HCT116 (cell line): ENCODE data around the gene SLC15A3. TPM values are rescaled to one million over a fixed set of nuclear protein-coding genes. Genes with fewer than 3 reads are reported as not detected.

Experiments
- ATAC-seq: fragments of 200-7000 bp; cut with Tn5 transposase; 2 replicates; pipeline ENCODE4 v1.9.1; 2020; ENCODE audit warnings: mild to moderate bottlenecking, moderate library complexity
- BruUV-seq: library from RNA; stranded (reverse); fragments of 400-500 nt; replicated peaks from 2 replicates; lab custom pipeline; 2021; lab: Mats Ljungman, UMichigan
- CTCF ChIA-PET: fragments of 300-600 bp; sonication (Branson Sonifier 250); formaldehyde crosslinking; loops from one replicate; lab custom pipeline; 2021; ENCODE audit warnings: antibody characterized with exemption; lab: Charles Lee
- POLR2A ChIA-PET: fragments of 300-600, 350-600 bp; sonication (Branson Sonifier 250); formaldehyde crosslinking; loops from one replicate; lab custom pipeline; 2021; ENCODE audit warnings: antibody characterized with exemption; lab: Charles Lee
- RAD21 ChIA-PET, 2 experiments: fragments of 300-600 bp; sonication (Branson Sonifier 250); formaldehyde crosslinking; loops; one replicate each; lab custom pipeline; 2023; ENCODE audit warnings: low total read pairs in 2 of 2; ENCODE audit not compliant: uncharacterized antibody in 2 of 2, unreplicated experiment in 2 of 2, low non-redundant PET in 1 of 2; lab: Charles Lee
- DNase-seq: peaks from one replicate; pipeline ENCODE4 v3.0.0-alpha.2; 2010; ENCODE audit warnings: low read depth, low spot score
- H2AFZ ChIP-seq: fragments of 200-600 bp; shearing (Covaris generic), sonication (generic); 2 replicates; pipeline ENCODE4 v1.6.1; 2017; ENCODE audit warnings: low read depth, mixed run types, mixed read lengths, antibody characterized with exemption, low read length; ENCODE audit not compliant: poor library complexity, severe bottlenecking
- H3K27ac ChIP-seq: 2 replicates; pipeline ENCODE4 v1.5.1; 2012; ENCODE audit warnings: low read depth, low read length
- H3K27me3 ChIP-seq: fragments of 200-600 bp; sonication (generic); 2 replicates; pipeline ENCODE4 v1.6.1; 2016; ENCODE audit warnings: mixed run types, low read length, mixed read lengths; ENCODE audit not compliant: insufficient read depth
- H3K36me3 ChIP-seq, 2 experiments: fragments of 200-500 bp in 1 of 2; fragments of 200-600 bp in 1 of 2; sonication (Bioruptor generic) in 1 of 2; sonication (generic) in 1 of 2; 2 replicates each; pipeline versions ENCODE4 v1.5.1 to v1.6.1; 2014 to 2016; ENCODE audit warnings: low read length in 2 of 2, inconsistent platforms in 1 of 2, mixed read lengths in 1 of 2, mixed run types in 1 of 2; ENCODE audit not compliant: insufficient read depth in 2 of 2, control insufficient read depth in 1 of 2
- H3K4me1 ChIP-seq, 2 experiments: fragments of 200-600 bp in 1 of 2; sonication (generic) in 1 of 2; 2 replicates each; pipeline versions ENCODE4 v1.5.1 to v1.6.1; 2012 to 2017; ENCODE audit warnings: low read length in 2 of 2, inconsistent platforms in 1 of 2, mild to moderate bottlenecking in 1 of 2, mixed read lengths in 1 of 2, mixed run types in 1 of 2, moderate library complexity in 1 of 2; ENCODE audit not compliant: insufficient read depth in 2 of 2, control insufficient read depth in 1 of 2
- H3K4me2 ChIP-seq: fragments of 200-600 bp; sonication (generic); 2 replicates; pipeline ENCODE4 v1.6.1; 2017; ENCODE audit warnings: mixed run types, low read length, mixed read lengths
- H3K4me3 ChIP-seq, 2 experiments: fragments of 200-600 bp in 1 of 2; sonication (generic) in 1 of 2; replicated peaks in 1 of 2; 2 replicates each; pipeline ENCODE4 v1.5.1; 2011 to 2016; ENCODE audit warnings: low read length in 2 of 2, control low read depth in 1 of 2, low read depth in 1 of 2, mild to moderate bottlenecking in 1 of 2, mixed read lengths in 1 of 2, mixed run types in 1 of 2
- H3K79me2 ChIP-seq: fragments of 200-600 bp; sonication (generic); 2 replicates; pipeline ENCODE4 v1.6.1; 2017; ENCODE audit warnings: mild to moderate bottlenecking, mixed run types, low read length, moderate library complexity, mixed read lengths; ENCODE audit not compliant: insufficient read depth
- H3K9ac ChIP-seq: fragments of 200-600 bp; sonication (generic); 2 replicates; pipeline ENCODE4 v1.6.1; 2016; ENCODE audit warnings: low read length, mixed read lengths
- H3K9me2 ChIP-seq: fragments of 200-600 bp; sonication (generic), shearing (Covaris generic); 2 replicates; pipeline ENCODE4 v1.6.1; 2017; ENCODE audit warnings: mixed run types, mild to moderate bottlenecking, moderate library complexity; ENCODE audit not compliant: insufficient read depth
- H3K9me3 ChIP-seq, 2 experiments: fragments of 200-500 bp in 1 of 2; fragments of 200-600 bp in 1 of 2; sonication (Bioruptor generic) in 1 of 2; sonication (generic) in 1 of 2; 2 replicates each; pipeline ENCODE4 v1.6.1; 2014 to 2017; ENCODE audit warnings: low read length in 2 of 2, mixed read lengths in 2 of 2, inconsistent platforms in 1 of 2, low read depth in 1 of 2, mild to moderate bottlenecking in 1 of 2, mixed run types in 1 of 2, moderate library complexity in 1 of 2; ENCODE audit not compliant: control insufficient read depth in 1 of 2, insufficient read depth in 1 of 2
- H4K20me1 ChIP-seq: fragments of 200-600 bp; sonication (generic), shearing (Covaris generic); 2 replicates; pipeline ENCODE4 v1.6.1; 2017; ENCODE audit warnings: mixed run types, mild to moderate bottlenecking, moderate library complexity; ENCODE audit not compliant: insufficient read depth
- CEBPB ChIP-seq: IDR thresholded peaks from 2 replicates; pipeline ENCODE4 v1.6.1; 2012; ENCODE audit warnings: low read depth
- ELF1 ChIP-seq: IDR thresholded peaks from 2 replicates; pipeline ENCODE4 v1.6.1; 2012; ENCODE audit warnings: low read depth, borderline replicate concordance
- EZH2phosphoT487 ChIP-seq: fragments of 200-600 bp; IDR thresholded peaks from 2 replicates; pipeline ENCODE4 v1.6.1; 2018; ENCODE audit warnings: antibody characterized with exemption, borderline replicate concordance
- FOSL1 ChIP-seq: IDR thresholded peaks from 2 replicates; pipeline ENCODE4 v1.6.1; 2012; ENCODE audit warnings: low read depth
- POLR2AphosphoS5 ChIP-seq: IDR thresholded peaks from 2 replicates; pipeline ENCODE4 v1.6.1; 2011; ENCODE audit warnings: mild to moderate bottlenecking, low read depth, low read length, moderate library complexity
- SP1 ChIP-seq: IDR thresholded peaks from 2 replicates; pipeline ENCODE4 v1.6.1; 2012; ENCODE audit warnings: low read depth
- TCF7L2 ChIP-seq: IDR thresholded peaks from 2 replicates; pipeline ENCODE4 v1.7.0; 2011; ENCODE audit warnings: borderline replicate concordance, inconsistent platforms; ENCODE audit not compliant: insufficient read depth, insufficient read length; ENCODE audit errors: extremely low read depth
- YY1 ChIP-seq: IDR thresholded peaks from 2 replicates; pipeline ENCODE4 v1.6.1; 2011; ENCODE audit warnings: low read length, low read depth, moderate library complexity, mild to moderate bottlenecking; ENCODE audit not compliant: insufficient replicate concordance; ENCODE audit errors: extremely low read depth
- ZNF274 ChIP-seq: fragments of 200-500 bp; sonication (Bioruptor generic); IDR thresholded peaks from 2 replicates; pipeline ENCODE4 v1.6.1; 2014; ENCODE audit warnings: mild to moderate bottlenecking, low read depth, low read length, inconsistent platforms
- intact Hi-C: fragments of 100-400 bp; cut with micrococcal nuclease; formaldehyde crosslinking; loops from 2 replicates; pipeline ENCODE4 v1.10.0; 2022
- total RNA-seq: library from RNA; stranded (reverse); gene quantifications from one replicate; pipeline ENCODE4 v1.2.1, GENCODE V29; 2021; ENCODE audit not compliant: unreplicated experiment
- TF ChIP-seq, protein P1 (sequence below): IDR thresholded peaks from 2 replicates; pipeline ENCODE4 v1.6.1; 2011; ENCODE audit warnings: mild to moderate bottlenecking, low read length, moderate library complexity; ENCODE audit not compliant: insufficient replicate concordance; ENCODE audit errors: extremely low read depth

Gene SLC15A3
- total RNA-seq, 1 experiment from 2014 or later: not detected

DNA sequence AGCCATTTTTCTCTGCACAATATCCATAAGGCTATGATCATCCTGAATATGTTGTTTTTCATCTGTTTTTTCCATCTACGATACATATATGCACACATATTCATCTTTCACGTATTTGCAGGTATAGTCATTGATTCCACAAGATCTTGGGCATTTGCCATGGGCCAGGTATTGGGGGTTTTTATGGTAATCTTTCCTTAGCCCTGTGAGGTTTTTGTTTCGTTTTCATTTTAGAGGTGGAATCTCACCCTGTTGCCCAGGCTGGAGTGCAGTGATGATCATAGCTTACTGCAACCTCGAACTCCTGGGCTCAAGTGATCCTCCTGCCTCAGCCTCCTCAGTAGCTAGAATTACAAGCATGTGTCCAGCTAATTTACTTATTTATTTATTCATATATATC is 39.5 kb upstream of the SLC15A3 start:
- H3K27me3 ChIP-seq: peaks cover 8% of the 10 kb centered on the region
- no peak overlapping the region for H3K4me3 ChIP-seq
- intact Hi-C loops: no loop called here

DNA sequence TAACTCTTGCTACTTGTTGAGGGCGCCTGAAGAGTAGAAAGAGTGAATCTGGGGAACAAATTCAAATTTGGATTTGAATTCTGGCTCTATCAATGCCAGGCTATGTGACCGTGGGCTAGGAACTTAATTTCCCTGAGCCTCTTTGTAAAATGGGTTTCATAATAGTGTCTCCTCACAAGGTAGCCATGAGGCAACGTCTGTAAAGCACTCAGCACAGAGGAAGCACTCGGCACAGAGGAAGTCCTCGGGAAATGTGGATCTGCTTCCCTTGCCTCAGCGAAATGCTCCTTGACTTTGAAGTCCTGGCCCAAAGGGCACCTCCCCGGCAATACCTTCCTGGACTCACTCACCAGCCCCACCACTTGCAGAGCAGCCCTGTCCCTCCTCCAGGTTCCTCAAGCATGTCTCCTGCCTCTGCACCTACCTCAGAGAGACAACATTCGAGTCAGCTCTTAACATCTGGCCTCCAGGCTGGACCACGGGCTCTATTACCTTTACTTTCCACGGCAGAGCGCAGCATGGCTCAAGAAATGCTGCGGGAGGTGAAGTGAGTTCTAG is 37.2 kb upstream of the SLC15A3 start:
- intact Hi-C loops: no loop called here
- Histone ChIP-seq H3K9me2 (no peaks in the 10 kb centered on the region), H3K27me3 (peaks cover 8% of the 10 kb centered on the region), H3K9me3 (no peaks in the 10 kb centered on the region), H3K4me3 (no peak overlapping the region), H3K4me2 (no peak overlapping the region), H3K27ac (no peak overlapping the region), H2AFZ (no peak overlapping the region), H3K36me3 (no peaks in the 10 kb centered on the region), H3K79me2 (no peaks in the 10 kb centered on the region), H3K9ac (no peak overlapping the region), H4K20me1 (no peaks in the 10 kb centered on the region), H3K4me1 (peaks cover 3 to 9% of the 10 kb centered on the region in 2 experiments; a peak in 3 of 4 replicates)
- ChIA-PET RAD21 (no interaction called here), CTCF (no interaction called here), POLR2A (no interaction called here)
- TF ChIP-seq YY1 (no peak), ELF1 (no peak), SP1 (no peak), CEBPB (no peak), POLR2AphosphoS5 (no peak), EZH2phosphoT487 (no peak)
- TF ChIP-seq, protein P1, sequence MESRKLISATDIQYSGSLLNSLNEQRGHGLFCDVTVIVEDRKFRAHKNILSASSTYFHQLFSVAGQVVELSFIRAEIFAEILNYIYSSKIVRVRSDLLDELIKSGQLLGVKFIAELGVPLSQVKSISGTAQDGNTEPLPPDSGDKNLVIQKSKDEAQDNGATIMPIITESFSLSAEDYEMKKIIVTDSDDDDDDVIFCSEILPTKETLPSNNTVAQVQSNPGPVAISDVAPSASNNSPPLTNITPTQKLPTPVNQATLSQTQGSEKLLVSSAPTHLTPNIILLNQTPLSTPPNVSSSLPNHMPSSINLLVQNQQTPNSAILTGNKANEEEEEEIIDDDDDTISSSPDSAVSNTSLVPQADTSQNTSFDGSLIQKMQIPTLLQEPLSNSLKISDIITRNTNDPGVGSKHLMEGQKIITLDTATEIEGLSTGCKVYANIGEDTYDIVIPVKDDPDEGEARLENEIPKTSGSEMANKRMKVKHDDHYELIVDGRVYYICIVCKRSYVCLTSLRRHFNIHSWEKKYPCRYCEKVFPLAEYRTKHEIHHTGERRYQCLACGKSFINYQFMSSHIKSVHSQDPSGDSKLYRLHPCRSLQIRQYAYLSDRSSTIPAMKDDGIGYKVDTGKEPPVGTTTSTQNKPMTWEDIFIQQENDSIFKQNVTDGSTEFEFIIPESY: no peak
- no peak for ATAC-seq
- DNase-seq: no peak
- BruUV-seq: no TSS peak

More for the DNA sequence above, 39.5 kb upstream of the SLC15A3 start:
- Histone ChIP-seq H3K27ac (no peak overlapping the region), H4K20me1 (no peaks in the 10 kb centered on the region), H2AFZ (no peak overlapping the region), H3K9ac (no peak overlapping the region), H3K79me2 (no peaks in the 10 kb centered on the region), H3K4me1 (peaks cover 0 to 6% of the 10 kb centered on the region in 2 experiments; a peak in 2 of 4 replicates), H3K36me3 (no peaks in the 10 kb centered on the region)
- RAD21 ChIA-PET: no interaction called here
- DNase-seq: no peak
- CTCF ChIA-PET: interaction anchor here (1.2 kb wide), 1 partner anchor 21 kb away, joined by 4 read pairs; no protein-coding TSS in a partner anchor
- TF ChIP-seq FOSL1 (no peak), ELF1 (no peak), TCF7L2 (no peak), ZNF274 (no peak)
- TF ChIP-seq, all 23 proteins: peak for 0
- no peak for ATAC-seq
- BruUV-seq: no TSS peak
- Histone ChIP-seq H3K9me3 (no peaks in the 10 kb centered on the region), H3K4me2 (no peak overlapping the region), H3K9me2 (no peaks in the 10 kb centered on the region)
- POLR2A ChIA-PET: no interaction called here
